Kasumi-1 (cell line): ENCODE results near the gene OTULINL.
"Not testable (repeated sequence)": the region's sequence is repeated elsewhere in the genome, so short reads cannot be mapped to it uniquely, and the experiment has no call there.

Experiments
- DNase-seq, 2 experiments: peaks; one replicate each; lab custom pipeline; 2025; lab: John Stamatoyannopoulos, UW

OTULINL gene

DNA sequence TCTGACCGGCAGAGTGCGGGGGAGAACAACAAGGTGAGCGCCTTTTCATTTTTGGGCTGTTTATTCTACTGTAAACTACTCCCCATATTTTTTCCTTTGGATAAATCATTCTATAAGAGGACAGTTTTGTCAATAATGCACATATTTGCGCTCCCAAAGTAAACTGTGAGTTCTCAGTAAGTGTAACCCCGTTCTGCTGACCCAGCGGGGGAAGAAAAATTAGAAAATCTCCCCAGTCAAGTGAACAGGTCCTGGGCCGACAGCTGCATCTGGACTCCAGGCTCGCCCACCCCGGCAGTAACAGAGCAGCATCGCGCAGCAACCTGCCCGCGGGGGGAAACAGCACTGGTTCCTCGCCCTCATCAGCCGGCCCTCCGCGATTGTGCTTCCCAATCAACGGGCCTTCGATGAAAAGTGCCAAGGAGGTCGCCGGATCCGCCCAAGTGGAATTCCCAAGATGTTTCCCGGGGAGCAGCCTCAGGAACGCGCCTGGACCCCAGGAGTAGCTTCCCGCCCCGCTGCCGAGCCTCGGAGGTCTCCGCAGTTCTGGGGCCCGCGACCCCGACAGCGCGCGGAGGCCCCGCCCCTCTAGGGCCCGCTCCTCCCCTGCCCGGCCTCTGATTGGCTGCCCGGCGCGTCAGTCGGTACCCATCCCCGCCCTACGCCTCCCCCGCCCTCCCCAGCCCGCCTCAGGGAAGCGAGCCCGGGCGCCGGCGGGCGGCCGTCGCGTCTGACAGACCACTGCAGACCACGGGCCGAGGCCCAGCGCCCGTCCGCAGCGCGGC is at the start of gene OTULINL:
TSS of gene OTULINL (plus strand) at position 687 of the 785 bp plus-strand sequence. CDS start 103 bp downstream, outside the sequence.
- peak; percentile 67 for DNase-seq

DNA sequence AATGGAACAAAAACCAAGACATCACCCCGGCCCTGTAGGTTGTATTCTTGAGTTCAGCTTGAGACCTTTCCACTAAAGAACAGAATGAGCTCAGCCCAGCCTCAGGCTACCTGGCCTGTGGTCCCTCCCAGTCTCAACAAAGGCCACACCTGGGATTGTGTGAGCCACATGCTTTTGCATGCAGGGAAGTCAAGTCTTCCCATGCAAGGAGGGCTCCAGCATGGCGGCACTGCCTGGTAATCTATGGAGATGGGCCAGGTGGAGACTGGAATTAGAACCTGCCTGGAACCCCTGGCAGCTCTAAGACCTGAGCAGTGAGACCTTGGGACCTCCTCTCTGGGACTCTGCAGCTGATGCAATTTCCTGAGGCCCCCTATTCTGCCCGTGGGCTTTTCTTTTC is 49.4 kb upstream of the OTULINL start:
- no peak for DNase-seq

DNA sequence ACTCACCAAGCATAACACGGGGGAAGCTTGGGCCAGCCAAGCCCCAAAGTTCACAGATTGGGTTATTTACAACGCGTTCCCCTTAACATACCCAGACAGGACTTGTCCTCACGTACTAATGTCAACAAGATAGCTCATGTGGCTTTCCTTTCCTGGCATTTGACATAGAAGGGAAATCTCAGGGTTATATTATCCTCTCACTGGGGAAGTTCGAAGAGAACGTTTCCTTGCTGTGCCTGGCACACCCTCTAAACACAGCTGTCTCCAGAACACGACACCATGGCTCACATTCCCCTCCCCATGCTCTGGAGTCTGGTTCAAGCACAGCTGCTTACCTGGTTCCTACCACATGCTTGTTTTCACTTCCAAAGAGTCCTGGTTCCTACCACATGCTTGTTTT is 46.8 kb upstream of the OTULINL start:
- no peak for DNase-seq

DNA sequence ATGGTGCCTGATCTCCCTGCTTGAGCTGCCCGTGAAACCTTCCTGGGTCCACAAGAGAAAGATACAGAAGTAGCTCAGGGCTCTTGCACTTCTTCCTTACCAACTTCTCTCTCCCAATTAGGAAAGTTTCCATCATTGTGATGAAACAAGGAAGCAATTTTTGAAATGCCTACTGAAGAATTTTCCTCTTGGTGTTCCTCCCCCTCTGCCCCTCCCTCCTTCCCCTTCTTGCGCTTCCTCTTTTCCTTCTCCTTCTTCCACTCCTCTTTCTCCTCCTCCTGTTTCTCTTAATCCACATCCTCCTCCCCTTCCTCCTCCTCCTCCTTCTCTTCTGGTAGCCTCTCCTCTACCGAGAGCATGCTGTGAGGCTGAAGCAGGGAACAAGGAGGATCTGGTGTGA is 36.3 kb upstream of the OTULINL start:
- DNase-seq: peak; percentile 52 to 54

DNA sequence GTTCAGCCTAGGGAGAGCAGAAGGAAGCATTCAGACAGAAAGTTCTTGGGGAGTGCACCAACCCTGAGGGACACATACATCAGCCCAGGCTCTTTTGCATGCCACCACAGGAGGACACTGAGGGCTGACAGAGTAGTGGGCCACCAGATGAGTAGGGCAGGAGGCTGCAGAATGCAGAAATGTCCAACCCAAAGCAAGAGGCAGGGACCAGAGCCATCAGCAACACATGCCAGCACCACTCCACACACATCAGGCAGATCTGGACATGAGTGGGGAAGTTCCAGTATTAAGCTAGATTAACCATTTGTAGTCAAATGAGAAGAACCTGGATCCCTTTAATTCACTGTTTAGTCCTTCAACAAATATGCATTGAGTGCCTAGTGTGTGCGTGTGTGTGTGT is 35.7 kb upstream of the OTULINL start:
- no peak for DNase-seq

DNA sequence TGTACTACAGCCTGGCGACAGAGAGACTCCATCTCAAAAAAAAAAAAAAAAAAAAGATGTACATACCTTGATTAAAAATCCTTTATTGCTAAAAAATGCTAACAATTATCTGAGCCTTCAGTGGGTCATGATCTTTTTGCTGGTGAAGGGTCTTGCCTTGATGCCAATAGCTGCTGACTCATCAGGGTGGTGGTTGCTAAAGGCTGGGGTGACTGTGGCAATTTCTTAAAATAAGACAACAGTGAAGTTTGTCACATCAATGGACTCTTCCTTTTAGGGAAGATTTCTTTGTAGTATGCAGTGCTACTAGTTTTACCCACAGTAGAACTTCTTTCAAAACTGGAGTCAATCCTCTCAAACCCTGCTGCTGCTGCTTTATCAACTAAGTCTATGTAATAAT is 33.9 kb upstream of the OTULINL start:
- DNase-seq: no peak

DNA sequence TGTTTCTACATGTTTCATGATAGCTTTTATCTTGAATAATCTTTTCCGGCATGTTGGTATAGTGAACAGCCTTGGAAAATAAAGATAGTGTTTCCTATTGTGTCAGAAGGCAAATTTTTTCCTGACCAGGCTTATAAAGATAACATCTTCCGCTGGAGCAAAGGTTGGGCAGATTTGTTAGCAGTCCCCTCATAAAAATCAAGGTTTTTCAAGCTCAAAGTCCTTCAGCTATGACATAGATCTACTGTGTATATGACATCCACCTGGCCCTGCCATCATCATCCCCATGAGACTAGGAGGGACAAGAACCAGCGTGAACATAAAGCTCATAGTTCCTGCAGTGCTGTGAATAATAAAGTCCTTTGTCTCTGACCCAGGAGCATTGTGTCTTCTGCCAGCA is 30.4 kb upstream of the OTULINL start:
- DNase-seq: no peak

DNA sequence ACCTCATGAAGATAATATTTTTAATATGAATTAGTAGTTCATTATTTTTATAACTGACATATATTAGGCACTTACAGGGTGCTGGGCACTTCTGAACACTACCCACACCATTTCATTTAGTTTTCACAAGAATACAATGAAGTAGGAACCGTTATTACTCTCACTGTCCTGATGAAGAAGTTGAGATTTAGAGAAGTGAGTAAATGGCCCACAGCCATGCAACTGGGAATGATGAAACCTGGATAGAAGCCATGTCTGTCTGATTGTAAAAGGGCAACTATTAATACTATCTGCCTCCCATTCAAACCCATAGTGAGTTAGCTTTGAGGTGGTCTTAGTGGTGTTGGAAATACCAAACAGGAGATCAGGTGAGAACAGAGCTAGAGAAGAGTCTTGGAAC is 29.6 kb upstream of the OTULINL start:
- peak in 1 of 2 experiments; percentile 3 for DNase-seq

DNA sequence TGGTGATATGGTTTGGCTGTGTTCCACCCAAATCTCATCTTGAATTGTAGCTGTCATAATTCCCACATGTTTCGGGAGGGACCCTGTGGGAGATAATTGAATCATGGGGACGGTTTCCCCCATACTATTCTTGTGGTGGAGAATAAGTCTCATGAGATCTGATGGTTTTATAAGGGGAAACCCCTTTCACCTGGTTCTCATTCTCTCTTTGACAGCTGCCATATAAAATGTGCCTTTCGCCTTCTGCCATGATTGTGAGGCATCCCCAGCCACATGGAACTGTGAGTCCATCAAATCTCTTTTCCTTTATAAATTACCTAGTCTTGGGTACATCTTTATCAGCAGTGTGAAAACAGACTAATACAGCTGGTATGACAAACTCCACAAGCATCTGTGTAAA is 27.3 kb upstream of the OTULINL start:
- not testable (repeated sequence) for DNase-seq

DNA sequence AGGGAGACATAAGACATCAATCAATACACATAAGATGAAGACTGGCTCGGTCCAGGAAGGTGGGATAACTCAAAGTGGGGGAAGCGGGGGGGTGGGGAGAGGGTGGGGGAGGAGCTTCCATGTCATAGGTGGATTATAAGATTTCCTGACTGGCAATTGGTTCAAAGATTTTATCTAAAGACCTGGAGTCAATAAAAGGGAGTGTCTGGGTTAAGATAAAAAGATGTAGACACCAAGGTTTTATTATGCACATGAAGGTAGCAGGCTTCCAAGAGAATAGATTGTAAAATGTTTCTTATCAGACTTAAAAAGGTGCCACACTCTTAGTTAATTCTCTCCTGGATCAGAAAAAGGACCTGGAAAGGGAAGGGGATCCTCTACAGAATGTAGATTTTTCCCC is 25.6 kb upstream of the OTULINL start:
- DNase-seq: no peak

DNA sequence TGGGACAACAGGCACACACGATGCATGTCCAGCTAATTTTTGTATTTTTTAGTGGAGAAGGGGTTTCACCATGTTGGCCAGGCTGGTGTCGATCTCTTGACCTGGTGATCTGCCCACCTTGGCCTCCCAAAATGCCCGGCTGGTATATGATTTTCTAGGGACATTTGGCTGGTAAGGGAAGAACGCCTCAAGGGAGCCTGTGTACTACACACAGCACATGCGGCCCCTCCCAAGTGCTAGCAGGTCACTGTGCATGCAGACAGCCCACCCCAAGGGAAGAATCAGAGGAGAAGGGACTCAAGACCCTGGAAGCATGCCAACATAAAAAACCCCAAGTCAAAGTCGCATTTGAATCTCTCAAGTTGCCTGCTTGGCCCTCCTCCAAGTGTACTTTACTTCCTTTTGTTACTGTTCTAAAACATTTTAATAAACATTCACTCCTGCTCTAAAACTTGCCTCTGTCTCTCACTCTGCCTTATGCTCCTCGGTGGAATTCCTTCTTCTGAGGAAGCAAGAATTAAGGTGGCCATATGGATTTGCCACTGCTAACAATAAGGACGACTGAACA is 24.3 kb upstream of the OTULINL start:
- peak; percentile 23 to 34 for DNase-seq

DNA sequence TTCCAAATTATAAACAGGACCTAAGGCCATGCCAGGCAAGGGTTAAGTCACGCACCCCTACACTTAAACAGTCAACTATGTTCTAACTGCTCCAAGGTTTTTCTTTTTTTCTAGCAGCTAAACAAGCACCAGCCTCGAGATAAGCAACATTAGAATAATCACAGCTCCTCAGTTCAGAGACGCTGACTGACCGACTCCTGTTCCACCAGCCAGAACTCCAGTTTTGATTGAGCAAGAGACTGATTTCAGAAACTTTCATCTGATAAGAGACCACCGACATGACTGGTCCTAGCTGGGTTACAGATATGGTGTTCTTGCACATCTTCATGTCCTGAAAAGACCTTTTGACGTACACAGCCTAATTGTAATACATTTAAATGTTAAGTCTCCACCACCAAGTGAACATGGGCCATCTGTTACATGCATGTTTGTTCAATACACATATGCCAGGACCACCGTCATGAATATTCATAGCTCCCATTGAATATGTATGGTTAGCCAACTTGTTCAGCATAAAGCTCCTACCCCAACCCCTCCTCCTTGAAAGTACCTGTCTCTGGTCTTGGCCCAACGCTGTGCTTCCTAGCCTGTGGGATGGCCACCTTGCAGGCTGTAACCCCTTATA is 23.7 kb upstream of the OTULINL start:
- DNase-seq: no peak

DNA sequence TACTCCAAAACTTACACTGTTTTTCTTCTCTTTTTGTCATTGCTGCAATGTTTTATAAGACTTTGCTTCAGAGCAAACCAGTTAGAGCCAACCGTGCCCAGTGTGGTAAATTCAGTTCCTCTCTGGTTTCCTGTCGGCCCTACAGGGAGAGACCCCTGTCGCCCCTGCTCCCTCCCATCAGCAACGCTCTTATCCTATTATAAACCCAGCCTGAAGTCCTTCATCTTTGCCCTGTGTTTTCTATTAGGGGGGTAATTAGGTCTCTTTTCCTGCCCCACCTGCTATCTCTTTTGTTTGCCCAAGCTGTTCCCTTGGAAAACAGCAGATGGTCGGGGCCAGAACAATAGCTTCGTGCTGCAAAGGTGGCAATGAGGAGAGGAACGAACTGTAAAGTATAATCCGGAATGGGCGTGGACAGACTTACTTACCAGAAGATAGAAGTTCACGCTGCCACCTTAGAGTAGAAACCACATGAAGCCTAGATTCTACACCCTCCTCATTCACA is 21.4 kb upstream of the OTULINL start:
- peak; percentile 93 to 96 for DNase-seq

DNA sequence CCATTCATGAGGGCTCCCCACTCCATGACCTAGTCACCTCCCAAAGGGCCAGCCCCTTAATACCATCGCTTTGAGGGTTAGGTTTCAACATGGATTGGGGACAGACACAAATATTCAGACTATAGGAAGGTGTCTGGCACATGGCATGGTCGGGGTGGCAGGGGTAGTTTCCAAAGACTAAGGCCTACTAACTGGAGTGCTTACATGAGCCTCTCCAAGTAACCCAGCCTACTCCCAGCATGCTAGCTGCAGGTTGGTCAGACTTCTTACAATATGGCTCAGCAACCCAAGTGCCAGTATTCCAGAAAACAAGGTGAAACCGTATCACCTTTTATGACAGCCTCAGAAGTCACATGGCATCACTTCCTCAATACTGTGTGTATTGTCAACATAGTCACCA is 19.9 kb upstream of the OTULINL start:
- DNase-seq: no peak

DNA sequence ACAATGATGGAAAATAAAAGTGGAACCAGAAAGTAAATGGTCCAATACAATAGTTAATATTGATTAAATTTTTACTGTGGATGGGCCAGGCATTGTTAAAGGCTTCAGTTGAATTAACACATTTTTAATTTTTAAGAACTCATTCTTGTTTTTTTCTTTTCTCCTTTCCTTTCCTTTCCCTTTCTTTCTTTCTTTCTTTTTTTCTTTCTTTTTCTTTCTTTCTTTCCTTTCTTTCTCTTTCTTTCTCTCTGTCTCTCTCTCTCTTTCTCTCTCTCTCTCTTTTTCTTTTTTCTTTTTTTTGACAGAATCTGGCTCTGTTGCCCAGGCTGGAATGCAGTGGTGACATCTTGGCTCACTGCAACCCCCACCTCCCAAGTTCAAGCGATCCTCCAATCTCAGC is 13.3 kb upstream of the OTULINL start:
- no peak for DNase-seq

DNA sequence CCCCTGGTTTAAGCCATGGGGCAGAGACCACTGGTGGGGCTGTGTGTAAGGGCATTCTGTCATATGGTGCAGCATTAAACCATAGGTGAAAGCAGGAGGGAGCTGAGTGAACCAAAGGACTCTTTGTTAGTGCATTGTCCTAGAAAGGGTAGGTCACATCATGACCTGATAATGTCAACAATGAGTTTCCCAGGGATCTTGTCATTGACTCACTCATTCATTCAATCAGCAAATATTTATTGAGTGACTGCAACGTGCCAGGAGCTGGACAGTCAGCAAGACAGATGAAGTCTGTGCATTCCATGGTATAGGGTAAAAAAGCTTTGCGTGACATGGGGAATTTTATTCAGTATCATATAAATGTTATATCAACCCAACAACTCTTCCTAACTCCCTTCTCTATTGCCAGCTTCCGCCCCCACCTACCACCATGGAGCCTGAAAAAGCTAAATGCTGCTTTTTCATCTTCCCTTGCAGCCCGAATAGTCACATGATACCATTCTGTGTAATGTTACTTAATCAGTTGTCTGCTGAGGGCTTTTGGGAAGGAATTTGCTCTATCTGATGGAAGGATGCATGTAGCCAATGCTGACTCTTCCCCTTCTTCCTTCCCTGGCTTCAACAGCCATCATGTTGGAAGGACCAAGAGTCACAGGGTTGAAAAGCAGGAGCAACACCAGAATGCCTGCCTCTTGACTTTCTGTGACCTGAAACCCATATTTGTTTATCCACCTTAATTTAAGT is 11.5 kb upstream of the OTULINL start:
- DNase-seq: no peak

DNA sequence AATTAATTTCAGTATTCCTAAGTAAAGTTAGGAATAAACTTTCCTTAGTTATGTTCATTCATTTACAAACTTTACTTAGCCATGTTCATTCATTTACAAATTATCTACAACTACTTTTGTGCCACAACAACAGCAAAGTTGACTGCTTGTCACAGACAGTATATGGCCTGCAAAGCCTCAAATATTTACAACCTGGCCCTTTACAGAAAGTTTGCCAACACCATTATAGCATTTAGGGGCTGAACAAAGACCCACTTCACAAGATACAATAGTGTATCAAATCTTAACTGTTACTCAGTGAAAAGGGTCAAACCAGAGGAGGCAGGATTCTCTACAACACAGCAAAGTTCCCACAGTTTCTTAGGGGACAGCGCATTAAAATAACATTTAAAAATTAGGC is 9.7 kb upstream of the OTULINL start:
- DNase-seq: no peak

DNA sequence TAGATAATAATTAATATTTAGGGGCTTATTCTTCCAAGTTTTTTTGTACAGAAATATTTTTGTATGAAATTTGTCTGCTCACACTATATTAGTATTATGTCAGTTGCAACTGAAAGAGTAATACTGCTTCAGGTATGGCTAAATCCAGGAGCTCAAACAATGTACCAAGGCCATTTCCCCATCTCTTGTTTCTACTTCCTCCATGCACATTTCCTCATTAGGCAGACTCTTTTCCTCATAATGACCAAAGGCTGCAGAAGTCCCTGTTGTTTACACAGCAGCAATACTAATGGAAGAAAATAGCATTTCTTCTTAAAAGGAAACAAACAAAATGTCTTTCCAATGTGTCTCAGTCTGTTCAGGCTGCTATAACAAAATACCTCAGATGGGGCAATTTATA is 9.2 kb upstream of the OTULINL start:
- no peak for DNase-seq

DNA sequence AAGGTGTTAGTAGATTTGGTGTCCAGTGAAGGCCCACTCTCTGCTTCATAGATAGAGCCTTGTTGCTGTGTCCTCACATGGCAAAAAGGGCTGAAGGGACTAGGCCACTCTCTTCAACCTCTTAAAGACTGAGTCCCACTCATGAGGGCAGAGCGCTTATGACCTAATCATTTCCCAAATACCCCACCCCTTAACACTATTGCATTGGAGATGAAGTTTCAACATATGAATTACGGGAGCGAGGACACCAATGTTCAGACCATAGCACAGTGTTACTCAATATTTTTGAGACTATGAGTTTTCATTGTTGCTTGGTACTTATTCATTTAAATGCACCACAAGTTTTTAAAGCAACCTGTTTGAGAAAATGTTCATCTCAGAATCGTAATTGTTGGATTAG is 8.8 kb upstream of the OTULINL start:
- DNase-seq: no peak

DNA sequence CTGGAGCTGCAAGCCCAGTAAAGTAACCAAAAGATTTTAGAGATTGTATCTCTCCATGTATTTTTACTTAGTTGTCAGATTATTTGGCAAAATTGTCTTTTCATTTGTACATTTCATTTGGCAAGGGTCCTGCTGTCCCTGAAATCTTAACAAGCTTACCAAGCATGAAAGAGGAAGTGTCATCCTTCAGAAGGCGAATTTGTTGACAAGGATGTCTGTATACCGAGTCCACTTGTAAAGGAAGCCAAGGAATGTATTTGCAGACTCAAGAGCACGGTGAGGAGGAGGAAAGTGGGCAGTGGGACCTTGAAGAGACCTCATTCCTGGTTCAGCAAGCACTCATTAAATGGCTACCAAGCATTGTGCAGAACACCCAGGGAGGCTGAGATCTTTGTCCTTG is 7.5 kb upstream of the OTULINL start:
- peak; percentile 21 to 45 for DNase-seq

DNA sequence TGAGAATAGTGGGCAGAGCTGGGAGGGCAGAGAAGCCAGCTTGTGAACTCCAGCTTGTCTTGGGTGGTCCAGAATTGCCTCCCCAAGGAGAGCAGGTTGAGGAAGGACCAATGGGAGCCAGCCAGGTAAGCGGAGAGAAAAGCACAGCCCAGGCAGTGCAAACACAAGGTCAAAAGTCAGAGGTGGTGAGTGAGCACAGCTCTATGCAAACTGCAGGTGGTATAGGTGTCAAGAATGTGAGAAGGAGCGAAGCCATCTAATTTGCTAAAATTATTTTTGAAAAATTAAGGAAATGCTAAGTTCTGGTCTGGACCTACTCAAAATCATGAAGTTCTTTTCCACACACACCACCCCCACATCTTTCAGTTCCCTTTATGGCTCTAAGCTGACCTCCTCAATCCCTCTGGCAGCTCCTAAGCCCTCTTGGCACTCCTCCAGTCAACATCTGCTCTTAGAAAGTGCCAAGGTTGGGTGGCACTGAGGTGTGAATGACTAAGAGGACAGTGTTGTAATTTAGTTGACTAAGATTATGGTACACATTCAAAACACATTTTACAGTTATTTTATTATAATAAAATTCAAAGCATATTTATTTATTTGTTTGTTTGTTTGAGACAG is 6.6 kb upstream of the OTULINL start:
- peak; percentile 10 to 23 for DNase-seq

DNA sequence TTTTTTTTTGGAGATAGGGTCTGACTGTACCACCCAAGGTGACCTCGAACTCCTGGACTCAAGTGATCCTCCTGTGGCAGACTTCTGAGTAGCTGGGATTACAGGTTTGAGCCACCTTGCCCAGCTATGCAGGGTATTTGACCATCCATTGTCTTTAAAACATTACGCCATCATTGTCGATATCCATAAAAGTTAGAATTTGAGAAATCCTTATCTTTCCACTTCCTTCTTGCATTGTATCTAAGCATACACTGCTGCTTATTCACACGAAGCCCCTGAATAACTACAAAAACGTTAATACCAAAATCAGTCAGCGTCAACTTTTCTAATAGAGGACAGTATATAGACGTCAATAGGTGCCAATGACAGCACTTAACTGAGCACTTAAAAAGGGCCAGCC is 5.4 kb upstream of the OTULINL start:
- DNase-seq: no peak
